ENCODE data around the gene KLF7. TPM values are rescaled to one million over a fixed set of nuclear protein-coding genes. Genes with fewer than 3 reads are reported as not detected.

Gene KLF7
- total and polyA plus RNA-seq, 4 donors: 1.9 to 11.5 (median 4.5) TPM

- no peak for DNase-seq (ENCODE audit: low spot score)
- peak in 1 of 2 donors; percentile 39 for TF ChIP-seq RAD21 (IDR thresholded peaks at IDR 0.05)
- TF ChIP-seq ZBTB33 (IDR thresholded peaks at IDR 0.05): no peak
- TF ChIP-seq YY1 (IDR thresholded peaks at IDR 0.05): peak; percentile 12
- peak; percentile 23 for TF ChIP-seq SP1 (IDR thresholded peaks at IDR 0.05)
- peak; percentile 33 to 74 for TF ChIP-seq JUND (IDR thresholded peaks at IDR 0.05)
- Histone ChIP-seq H3K9me3 (ENCODE audit: control insufficient read depth in 4 of 4, low read length in 3 of 4) (no peaks in the 10 kb centered on the region), H3K27ac (ENCODE audit: low read depth in 1 of 2, low read length in 2 of 2) (peak overlapping the region; percentile 90 to 100), H3K4me3 (ENCODE audit: low read depth in 1 of 3, low read length in 3 of 3) (peak overlapping the region; percentile 63 to 96 (median 95)), H3K27me3 (ENCODE audit: control insufficient read depth in 4 of 4, insufficient read depth in 4 of 4, low read length in 3 of 4) (no peaks in the 10 kb centered on the region), H3K9ac (ENCODE audit: low read depth in 1 of 2, low read length in 2 of 2) (peak overlapping the region; percentile 17 to 77), H3K36me3 (ENCODE audit: control insufficient read depth in 4 of 4, insufficient read depth in 3 of 4, low read depth in 1 of 4, low read length in 3 of 4) (no peaks in the 10 kb centered on the region), H3K4me1 (ENCODE audit: control insufficient read depth in 4 of 4, insufficient read depth in 4 of 4, low read length in 3 of 4) (peaks cover 0 to 28% (median 15%) of the 10 kb centered on the region in 4 donors)
- 55% methylated on average over 7 of the region's 7 CpGs for WGBS
Observed at GRCh38 chr2:207163053-207163755, 2.5 kb downstream of the KLF7 start.

GRCh38 chr2:207162316-207162715 is 3.4 kb downstream of the KLF7 start:
- Histone ChIP-seq H3K27me3 (ENCODE audit: control insufficient read depth in 4 of 4, insufficient read depth in 4 of 4, low read length in 3 of 4) (no peaks in the 10 kb centered on the region), H3K4me1 (ENCODE audit: control insufficient read depth in 4 of 4, insufficient read depth in 4 of 4, low read length in 3 of 4) (peaks cover 0 to 29% (median 16%) of the 10 kb centered on the region in 4 donors), H3K4me3 (ENCODE audit: low read depth in 1 of 3, low read length in 3 of 3) (no peak overlapping the region), H3K9me3 (ENCODE audit: control insufficient read depth in 4 of 4, low read length in 3 of 4) (no peaks in the 10 kb centered on the region), H3K27ac (ENCODE audit: low read depth in 1 of 2, low read length in 2 of 2) (peak overlapping the region; percentile 90 to 100), H3K9ac (ENCODE audit: low read depth in 1 of 2, low read length in 2 of 2) (no peak overlapping the region), H3K36me3 (ENCODE audit: control insufficient read depth in 4 of 4, insufficient read depth in 3 of 4, low read depth in 1 of 4, low read length in 3 of 4) (no peaks in the 10 kb centered on the region)
- 81% methylated on average over 8 of the region's 8 CpGs for WGBS
- no peak for DNase-seq (ENCODE audit: low spot score)
- no peak for TF ChIP-seq HNF4A (conservative IDR thresholded peaks at IDR 0.05)
- TF ChIP-seq TAF1 (conservative IDR thresholded peaks at IDR 0.05): no peak
- TF ChIP-seq MAX (IDR thresholded peaks at IDR 0.05): no peak
- TF ChIP-seq ZBTB33 (IDR thresholded peaks at IDR 0.05): no peak
- no peak for TF ChIP-seq SP1 (IDR thresholded peaks at IDR 0.05)
- no peak for TF ChIP-seq NR2F2 (IDR thresholded peaks at IDR 0.05)
- no peak for TF ChIP-seq JUND (IDR thresholded peaks at IDR 0.05)
- TF ChIP-seq RXRA (IDR thresholded peaks at IDR 0.05): no peak
- TF ChIP-seq EGR1 (IDR thresholded peaks at IDR 0.05; ENCODE audit: low read depth in 2 of 2): no peak
- no peak for TF ChIP-seq GABPA (IDR thresholded peaks at IDR 0.05 in 1 of 2, conservative IDR thresholded peaks at IDR 0.05 in 1 of 2)
- no peak for TF ChIP-seq HNF4G (IDR thresholded peaks at IDR 0.05)
- TF ChIP-seq RAD21 (IDR thresholded peaks at IDR 0.05): no peak
- no peak for TF ChIP-seq ATF3 (IDR thresholded peaks at IDR 0.05)
- no peak for TF ChIP-seq FOXA1 (IDR thresholded peaks at IDR 0.05)
- TF ChIP-seq FOXA2 (IDR thresholded peaks at IDR 0.05): no peak
- no peak for TF ChIP-seq REST (IDR thresholded peaks at IDR 0.05)

Data from liver (tissue), 9 donors.